GM12801 (cell line): ENCODE data around the gene PLA2G4E.

Source experiments
- TF ChIP-seq, protein P1 (sequence below): IDR thresholded peaks from one replicate; pipeline ENCODE4 v1.5.1; 2011; ENCODE audit warnings: control low read depth; ENCODE audit not compliant: insufficient read length; ENCODE audit errors: extremely low read depth

Gene PLA2G4E

DNA sequence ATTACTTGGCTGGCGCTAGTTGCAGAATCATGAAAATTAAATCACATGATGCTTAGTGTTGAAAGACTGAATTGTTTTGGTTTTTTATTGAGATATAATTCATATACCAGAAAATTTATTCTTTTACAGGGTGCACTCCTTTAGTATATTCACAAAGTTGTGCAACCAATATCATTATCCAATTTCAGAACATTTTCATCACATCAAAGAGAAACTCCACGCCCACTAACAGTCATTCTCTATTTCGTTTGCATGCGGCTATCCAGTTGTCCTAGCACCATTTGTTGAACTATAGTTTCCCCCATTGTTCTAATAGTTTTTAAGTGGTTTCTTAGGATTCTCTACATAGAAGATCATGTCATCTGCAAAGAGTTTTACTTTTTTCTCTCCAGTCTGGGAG lies 52.1 kb downstream of the PLA2G4E start:
- TF ChIP-seq, protein P1, sequence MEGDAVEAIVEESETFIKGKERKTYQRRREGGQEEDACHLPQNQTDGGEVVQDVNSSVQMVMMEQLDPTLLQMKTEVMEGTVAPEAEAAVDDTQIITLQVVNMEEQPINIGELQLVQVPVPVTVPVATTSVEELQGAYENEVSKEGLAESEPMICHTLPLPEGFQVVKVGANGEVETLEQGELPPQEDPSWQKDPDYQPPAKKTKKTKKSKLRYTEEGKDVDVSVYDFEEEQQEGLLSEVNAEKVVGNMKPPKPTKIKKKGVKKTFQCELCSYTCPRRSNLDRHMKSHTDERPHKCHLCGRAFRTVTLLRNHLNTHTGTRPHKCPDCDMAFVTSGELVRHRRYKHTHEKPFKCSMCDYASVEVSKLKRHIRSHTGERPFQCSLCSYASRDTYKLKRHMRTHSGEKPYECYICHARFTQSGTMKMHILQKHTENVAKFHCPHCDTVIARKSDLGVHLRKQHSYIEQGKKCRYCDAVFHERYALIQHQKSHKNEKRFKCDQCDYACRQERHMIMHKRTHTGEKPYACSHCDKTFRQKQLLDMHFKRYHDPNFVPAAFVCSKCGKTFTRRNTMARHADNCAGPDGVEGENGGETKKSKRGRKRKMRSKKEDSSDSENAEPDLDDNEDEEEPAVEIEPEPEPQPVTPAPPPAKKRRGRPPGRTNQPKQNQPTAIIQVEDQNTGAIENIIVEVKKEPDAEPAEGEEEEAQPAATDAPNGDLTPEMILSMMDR, result no peak

DNA sequence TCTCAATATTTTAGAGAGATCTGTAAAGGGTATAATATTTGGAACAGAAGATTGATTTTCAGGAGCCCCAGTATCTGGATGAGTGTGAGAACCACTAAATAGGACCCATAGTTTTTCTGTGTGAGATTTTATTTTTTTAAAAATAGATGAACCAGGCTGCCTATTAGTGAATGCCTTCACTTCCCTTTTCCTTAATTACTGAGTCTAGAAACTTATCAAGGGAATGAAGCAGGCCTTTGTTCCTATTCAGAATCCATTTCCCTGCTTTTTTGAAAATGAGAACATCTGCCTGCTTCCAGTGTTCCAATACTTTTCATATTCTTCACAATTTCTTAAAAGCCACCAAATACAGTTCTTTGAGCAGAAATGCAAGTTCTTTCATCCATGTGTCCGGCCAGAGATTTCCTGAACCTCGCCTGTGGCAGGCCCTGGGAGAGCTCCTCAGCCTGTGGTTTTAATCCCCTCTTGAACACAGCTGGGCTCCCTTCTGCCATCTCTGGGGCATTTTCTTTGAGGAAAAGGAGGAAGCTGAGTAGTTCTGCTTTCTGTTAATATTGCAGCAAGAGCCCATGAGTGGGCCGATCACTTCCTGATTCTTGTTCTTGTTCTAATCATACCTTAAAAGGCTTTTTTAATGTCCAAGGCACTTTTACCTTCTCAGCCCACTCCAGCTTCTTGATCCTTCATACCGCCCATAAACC lies 53.2 kb downstream of the PLA2G4E start:
- TF ChIP-seq, protein P1, result no peak

DNA sequence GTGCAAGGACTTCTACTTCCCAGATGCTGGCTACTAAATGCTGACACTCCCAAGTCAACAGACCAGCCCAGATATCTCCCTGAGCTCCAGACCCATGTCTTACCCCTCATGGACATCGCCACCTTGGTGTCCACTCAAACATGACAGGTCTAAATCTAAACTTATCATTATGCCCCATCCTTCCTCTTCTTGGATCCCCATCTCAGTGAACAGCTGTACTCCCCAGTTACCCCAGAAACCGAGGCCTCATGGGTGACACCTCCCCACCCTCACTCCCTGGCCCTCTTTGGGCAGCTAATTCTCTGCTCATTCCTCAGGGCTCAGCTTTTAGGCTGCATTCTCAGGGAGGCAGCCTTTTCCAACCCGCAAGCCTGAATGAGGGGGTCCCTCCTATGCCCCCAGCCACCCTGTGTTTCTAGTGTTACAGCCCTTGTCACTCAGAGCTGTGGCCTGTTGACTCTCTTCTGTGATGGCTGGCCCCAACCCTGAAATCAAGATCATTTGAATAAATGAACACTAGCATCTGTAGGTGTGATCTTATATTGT lies 53.8 kb downstream of the PLA2G4E start:
- TF ChIP-seq, protein P1, result no peak

DNA sequence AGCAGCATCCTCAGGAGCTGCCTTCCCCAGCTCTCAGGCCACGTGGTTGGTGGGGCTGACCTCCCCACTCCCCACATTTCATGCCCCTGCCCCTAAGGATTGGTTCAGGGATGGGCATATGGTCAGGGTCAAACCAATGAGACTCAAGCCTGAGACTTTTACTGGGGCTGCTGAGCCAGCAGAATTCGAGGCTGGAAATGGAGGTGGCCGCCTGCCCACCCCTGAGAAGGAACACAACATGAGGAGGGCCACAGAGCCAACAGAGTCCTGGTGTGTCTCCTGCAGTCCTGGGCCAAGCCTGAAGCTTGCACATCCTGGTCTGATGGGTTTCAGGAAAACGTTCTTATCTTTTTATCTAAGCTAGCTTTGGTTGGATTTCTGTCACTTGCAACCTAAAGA lies 54.4 kb downstream of the PLA2G4E start:
- TF ChIP-seq, protein P1, result no peak

DNA sequence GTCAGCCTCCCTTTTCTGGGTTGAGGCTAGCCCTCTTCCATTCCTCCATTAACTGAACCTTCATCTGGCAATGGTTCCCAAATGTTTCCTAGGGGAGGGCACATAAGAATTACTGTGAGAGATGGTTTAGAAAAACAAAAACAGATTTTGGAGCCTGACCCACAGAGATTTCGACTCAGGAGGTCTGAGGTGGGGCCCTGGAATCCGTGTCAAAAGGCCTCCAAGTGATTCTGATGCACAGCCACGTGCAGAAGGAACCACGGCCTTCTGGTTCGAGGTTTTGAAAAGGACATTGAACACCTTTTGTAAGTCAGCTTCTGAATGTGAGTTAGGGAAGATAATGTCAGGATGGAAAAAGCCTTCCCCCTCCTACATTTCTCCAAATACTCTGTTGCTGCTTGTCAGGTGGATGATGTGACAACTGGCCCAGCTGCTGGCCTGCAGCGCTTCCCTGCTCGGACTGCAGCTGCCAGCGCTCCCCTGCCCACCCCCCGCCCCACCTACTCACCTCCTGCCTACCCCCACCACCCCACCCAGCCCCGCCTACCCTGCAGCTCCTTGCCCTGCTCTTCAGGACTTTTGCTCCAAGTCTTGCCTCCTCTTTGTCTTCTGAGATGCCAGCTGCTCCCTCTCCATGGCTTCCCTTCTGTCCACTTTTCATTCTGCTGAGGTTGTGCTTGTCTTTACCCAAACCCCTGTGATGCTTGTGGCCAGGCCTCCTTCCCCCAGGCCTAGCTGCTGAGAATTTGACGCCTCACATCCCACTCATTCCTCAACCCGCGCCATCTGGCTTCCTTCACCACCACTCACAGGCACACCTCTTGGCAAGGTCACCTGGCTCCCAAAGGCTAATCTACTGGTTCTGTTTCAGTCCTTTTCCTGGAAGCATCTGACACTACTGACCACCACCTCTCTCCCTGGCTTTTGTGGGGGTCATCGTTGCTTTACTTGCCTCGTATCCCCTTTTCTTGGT lies 55.1 kb downstream of the PLA2G4E start:
- TF ChIP-seq, protein P1, result no peak

DNA sequence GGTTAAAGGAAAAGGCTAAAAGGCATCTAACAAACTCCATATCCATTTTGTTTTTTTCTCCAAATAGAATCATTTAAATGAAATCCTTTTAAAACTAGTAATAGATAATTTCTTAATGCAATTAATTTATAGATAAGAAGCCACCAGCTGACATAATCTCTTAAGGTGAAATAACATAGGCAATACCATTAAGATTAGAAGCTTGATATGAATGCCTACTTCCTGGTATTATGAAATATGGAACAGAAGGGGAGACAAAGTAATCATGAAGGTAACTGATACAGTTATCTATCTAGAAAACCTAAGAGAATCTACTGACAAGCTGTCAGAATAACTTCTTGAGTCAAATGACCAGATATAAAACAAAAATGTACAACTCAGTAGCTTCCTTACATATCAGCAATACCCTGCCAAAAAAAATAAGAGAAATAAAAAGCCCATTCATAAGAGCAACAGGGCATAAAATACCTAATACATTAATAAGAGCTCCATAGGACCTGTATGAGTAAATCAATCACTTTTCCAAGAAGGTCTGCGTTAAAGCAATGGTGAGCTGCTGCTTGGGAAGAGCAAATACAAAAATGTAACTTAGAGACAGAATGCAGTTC lies 59.1 kb downstream of the PLA2G4E start:
- TF ChIP-seq, protein P1, result no peak

DNA sequence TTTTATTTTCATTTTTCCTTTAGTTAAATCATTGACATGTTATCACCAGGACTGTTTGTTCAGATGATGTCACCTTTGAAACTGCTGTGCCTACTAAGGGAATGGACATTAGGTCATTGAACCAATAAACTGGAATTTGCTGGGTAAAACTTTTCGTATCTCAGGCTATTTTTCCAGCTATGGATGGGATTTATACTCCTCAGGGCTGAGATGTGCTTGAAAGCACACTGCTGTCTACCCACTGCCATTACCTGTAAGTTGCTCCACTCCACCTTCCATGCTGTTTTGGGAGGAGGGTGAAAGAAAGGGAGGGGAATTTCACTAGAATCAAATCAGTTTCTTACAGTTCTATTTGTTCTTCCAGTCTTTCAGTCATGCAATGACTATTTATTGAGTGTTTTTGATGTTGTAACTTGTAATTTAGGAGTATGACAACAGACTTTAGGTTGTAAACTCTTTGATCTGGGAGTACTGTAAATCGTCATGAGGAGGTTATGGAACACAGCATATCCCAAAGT lies 59.8 kb downstream of the PLA2G4E start:
- TF ChIP-seq, protein P1, result no peak
